Measurements from ENCODE around the gene LBR. TPM values are rescaled to one million over a fixed set of nuclear protein-coding genes. Genes with fewer than 3 reads are reported as not detected.

The LBR gene
- total RNA-seq, 1 experiment from 2014 or later, result 60.9 TPM

DNA sequence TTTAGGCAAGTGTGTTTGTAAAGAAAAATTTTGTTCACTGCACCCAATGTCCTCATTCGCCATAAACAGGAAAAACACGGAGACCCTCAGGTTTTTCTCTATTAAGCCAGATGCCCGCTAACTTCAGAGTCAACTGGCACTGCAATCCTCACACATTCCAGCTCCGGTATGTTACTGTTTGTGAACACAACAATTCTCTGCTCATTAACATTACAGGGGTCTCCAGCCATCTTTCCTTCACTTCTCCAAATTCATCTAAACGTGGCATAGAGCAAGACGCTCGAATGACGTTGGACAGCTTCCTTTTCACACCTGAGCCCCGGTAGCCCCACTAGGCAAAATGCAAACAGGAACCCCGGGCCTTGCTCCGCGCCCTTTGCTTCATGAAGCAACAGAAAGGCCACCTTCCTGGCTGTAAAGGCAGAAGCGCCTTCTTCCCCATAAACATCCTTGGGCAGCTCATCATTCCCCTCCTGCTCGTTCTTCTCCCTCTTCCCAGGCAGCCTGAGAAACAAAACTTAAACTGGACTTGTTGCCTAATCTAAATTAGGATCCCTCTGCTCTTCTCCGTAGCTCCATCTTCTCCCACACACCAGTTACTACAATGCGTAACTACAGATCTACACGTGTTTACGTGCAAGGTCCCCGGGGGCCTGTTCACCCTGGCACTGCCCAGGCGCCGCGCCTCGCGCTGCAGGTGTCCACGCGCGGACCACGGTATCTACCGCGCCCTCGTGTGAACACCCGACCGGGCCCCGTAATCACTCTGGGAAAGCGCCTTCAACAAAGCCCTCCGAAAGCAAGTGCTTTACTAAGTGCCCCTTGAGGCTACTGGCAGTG lies 1.2 kb downstream of the LBR start:
- Histone ChIP-seq H4K20me1 (ENCODE audit: control insufficient read depth, insufficient read depth, insufficient read length) (no peaks in the 10 kb centered on the region), H2AFZ (ENCODE audit: low read length) (no peak overlapping the region)
- peak overlapping the region; percentile 90 to 98 for H3K4me3 Mint-ChIP-seq

More for the DNA sequence above, 1.2 kb downstream of the LBR start:
- TF ChIP-seq, protein P1, sequence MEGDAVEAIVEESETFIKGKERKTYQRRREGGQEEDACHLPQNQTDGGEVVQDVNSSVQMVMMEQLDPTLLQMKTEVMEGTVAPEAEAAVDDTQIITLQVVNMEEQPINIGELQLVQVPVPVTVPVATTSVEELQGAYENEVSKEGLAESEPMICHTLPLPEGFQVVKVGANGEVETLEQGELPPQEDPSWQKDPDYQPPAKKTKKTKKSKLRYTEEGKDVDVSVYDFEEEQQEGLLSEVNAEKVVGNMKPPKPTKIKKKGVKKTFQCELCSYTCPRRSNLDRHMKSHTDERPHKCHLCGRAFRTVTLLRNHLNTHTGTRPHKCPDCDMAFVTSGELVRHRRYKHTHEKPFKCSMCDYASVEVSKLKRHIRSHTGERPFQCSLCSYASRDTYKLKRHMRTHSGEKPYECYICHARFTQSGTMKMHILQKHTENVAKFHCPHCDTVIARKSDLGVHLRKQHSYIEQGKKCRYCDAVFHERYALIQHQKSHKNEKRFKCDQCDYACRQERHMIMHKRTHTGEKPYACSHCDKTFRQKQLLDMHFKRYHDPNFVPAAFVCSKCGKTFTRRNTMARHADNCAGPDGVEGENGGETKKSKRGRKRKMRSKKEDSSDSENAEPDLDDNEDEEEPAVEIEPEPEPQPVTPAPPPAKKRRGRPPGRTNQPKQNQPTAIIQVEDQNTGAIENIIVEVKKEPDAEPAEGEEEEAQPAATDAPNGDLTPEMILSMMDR (conservative IDR thresholded peaks at IDR 0.05), result no peak
- no peak overlapping the region for H4K8ac ChIP-seq (replicated peaks; ENCODE audit: insufficient read length, low read depth, low read length)
- peaks cover 51 to 59% of the 10 kb centered on the region in 2 experiments for H3K4me1 Mint-ChIP-seq
- peaks cover 2% of the 10 kb centered on the region for H3K79me1 ChIP-seq (ENCODE audit: insufficient read depth, low read depth, low read length, poor library complexity, severe bottlenecking)
- no peak overlapping the region for H2BK120ac ChIP-seq (ENCODE audit: low read depth, low read length, poor library complexity, severe bottlenecking)
- H2AK5ac ChIP-seq (ENCODE audit: insufficient read length, low read length), result no peak overlapping the region
- peaks cover 31% of the 10 kb centered on the region for H3K79me2 ChIP-seq (ENCODE audit: insufficient read depth, low read length)
- H3K27me3 Mint-ChIP-seq (ENCODE audit: low read depth), result peaks cover 15% of the 10 kb centered on the region
- H4K5ac ChIP-seq (ENCODE audit: insufficient read length, low read depth, low read length), result no peak overlapping the region
- H3K9ac ChIP-seq (ENCODE audit: extremely low read depth, insufficient read length, low read length), result peak overlapping the region; percentile 34
- no peak overlapping the region for H3K14ac ChIP-seq (ENCODE audit: insufficient read depth, low read length)
- H3K23ac ChIP-seq (ENCODE audit: insufficient read length, low read depth, low read length), result no peak overlapping the region
- peaks cover 16% of the 10 kb centered on the region for H3K23me2 ChIP-seq (ENCODE audit: insufficient read length, low read depth, low read length, poor library complexity, severe bottlenecking)
- H2BK15ac ChIP-seq (ENCODE audit: low read depth, low read length), result no peak overlapping the region
- no peak overlapping the region for H3K56ac ChIP-seq (ENCODE audit: insufficient read length, low read depth, low read length)
- peak overlapping the region in 2 of 3 experiments; percentile 72 to 76; a peak in 2 of 7 replicates for H3K27ac Mint-ChIP-seq
- no peak overlapping the region for H3K4ac ChIP-seq (ENCODE audit: low read depth, low read length)
- H3K4me2 ChIP-seq (ENCODE audit: insufficient read depth, insufficient read length, low read length), result peak overlapping the region; percentile 91
- no CpG with 5 or more reads among the region's 36 CpGs for WGBS (ENCODE audit: extremely low coverage, insufficient read length, low lambda C conversion rate)
- no peak overlapping the region for H3K27ac ChIP-seq (ENCODE audit: insufficient read length, low read depth, low read length)
- no peak overlapping the region for H2BK20ac ChIP-seq (ENCODE audit: low read depth, low read length, poor library complexity, severe bottlenecking)
- no peaks in the 10 kb centered on the region for H3K27me3 ChIP-seq (ENCODE audit: insufficient read depth, low read length)
- peaks cover 15% of the 10 kb centered on the region; the same call in 1 of the 2 replicates for H3K4me1 ChIP-seq (ENCODE audit: insufficient read depth, low read length)
- H3T11ph ChIP-seq (ENCODE audit: low read length), result no peak overlapping the region
- peaks cover 7 to 10% of the 10 kb centered on the region in 2 experiments for H3K9me3 Mint-ChIP-seq
- H2BK5ac ChIP-seq (ENCODE audit: insufficient read length, low read length), result no peak overlapping the region
- no peak overlapping the region for H2BK12ac ChIP-seq (ENCODE audit: insufficient read length, low read depth, low read length)
- H3K18ac ChIP-seq (ENCODE audit: insufficient read length, low read depth, low read length), result no peak overlapping the region
- H4K91ac ChIP-seq (ENCODE audit: insufficient read length, low read depth, low read length), result no peak overlapping the region
- H3K36me3 Mint-ChIP-seq (ENCODE audit: insufficient read depth in 1 of 3, low read depth in 3 of 3), result peaks cover 2 to 7% (median 6%) of the 10 kb centered on the region in 3 experiments; a peak in 5 of 7 replicates
- no peak for DNase-seq
- H3K9me3 ChIP-seq (ENCODE audit: control insufficient read depth, low read depth, low read length), result no peaks in the 10 kb centered on the region
